SK-N-MC (cell line): ENCODE measurements around the gene GREB1.

Source experiments
- EZH2 ChIP-seq: fragments of 200-600 bp; sonication (generic); IDR thresholded peaks from one replicate; pipeline ENCODE4 v1.6.1; 2017; ENCODE audit warnings: antibody characterized with exemption
- FOXP2 ChIP-seq: optimal IDR thresholded peaks from 2 replicates; pipeline ENCODE3; 2011; ENCODE audit warnings: mild to moderate bottlenecking, moderate library complexity; ENCODE audit not compliant: insufficient read depth; ENCODE audit errors: extremely low read length, control extremely low read depth
- POLR2AphosphoS5 ChIP-seq: IDR thresholded peaks from 2 replicates; pipeline ENCODE4 v1.6.1; 2012; ENCODE audit warnings: mild to moderate bottlenecking, low read depth, low read length, borderline replicate concordance

- no peak for TF ChIP-seq EZH2
- no peak for TF ChIP-seq POLR2AphosphoS5
- TF ChIP-seq FOXP2: no peak
Measured at GRCh38 chr2:11524470-11524869, 9.4 kb upstream of the GREB1 start.
